HCT116 (cell line): ENCODE results near the gene PGGT1B. TPM values are rescaled to one million over a fixed set of nuclear protein-coding genes. Genes with fewer than 3 reads are reported as not detected.

Experiments
- ATAC-seq: fragments of 200-7000 bp; cut with Tn5 transposase; 2 replicates; pipeline ENCODE4 v1.9.1; 2020; ENCODE audit warnings: mild to moderate bottlenecking, moderate library complexity
- BruUV-seq: library from RNA; stranded (reverse); fragments of 400-500 nt; replicated peaks from 2 replicates; lab custom pipeline; 2021; lab: Mats Ljungman, UMichigan
- CTCF ChIA-PET: fragments of 300-600 bp; sonication (Branson Sonifier 250); formaldehyde crosslinking; loops from one replicate; lab custom pipeline; 2021; ENCODE audit warnings: antibody characterized with exemption; lab: Charles Lee
- POLR2A ChIA-PET: fragments of 300-600, 350-600 bp; sonication (Branson Sonifier 250); formaldehyde crosslinking; loops from one replicate; lab custom pipeline; 2021; ENCODE audit warnings: antibody characterized with exemption; lab: Charles Lee
- RAD21 ChIA-PET, 2 experiments: fragments of 300-600 bp; sonication (Branson Sonifier 250); formaldehyde crosslinking; loops; one replicate each; lab custom pipeline; 2023; ENCODE audit warnings: low total read pairs in 2 of 2; ENCODE audit not compliant: uncharacterized antibody in 2 of 2, unreplicated experiment in 2 of 2, low non-redundant PET in 1 of 2; lab: Charles Lee
- DNase-seq: peaks from one replicate; pipeline ENCODE4 v3.0.0-alpha.2; 2010; ENCODE audit warnings: low read depth, low spot score
- H2AFZ ChIP-seq: fragments of 200-600 bp; shearing (Covaris generic), sonication (generic); 2 replicates; pipeline ENCODE4 v1.6.1; 2017; ENCODE audit warnings: low read depth, mixed run types, mixed read lengths, antibody characterized with exemption, low read length; ENCODE audit not compliant: poor library complexity, severe bottlenecking
- H3K27ac ChIP-seq: 2 replicates; pipeline ENCODE4 v1.5.1; 2012; ENCODE audit warnings: low read depth, low read length
- H3K27me3 ChIP-seq: fragments of 200-600 bp; sonication (generic); 2 replicates; pipeline ENCODE4 v1.6.1; 2016; ENCODE audit warnings: mixed run types, low read length, mixed read lengths; ENCODE audit not compliant: insufficient read depth
- H3K36me3 ChIP-seq, 2 experiments: fragments of 200-500 bp in 1 of 2; fragments of 200-600 bp in 1 of 2; sonication (Bioruptor generic) in 1 of 2; sonication (generic) in 1 of 2; 2 replicates each; pipeline versions ENCODE4 v1.5.1 to v1.6.1; 2014 to 2016; ENCODE audit warnings: low read length in 2 of 2, inconsistent platforms in 1 of 2, mixed read lengths in 1 of 2, mixed run types in 1 of 2; ENCODE audit not compliant: insufficient read depth in 2 of 2, control insufficient read depth in 1 of 2
- H3K4me1 ChIP-seq, 2 experiments: fragments of 200-600 bp in 1 of 2; sonication (generic) in 1 of 2; 2 replicates each; pipeline versions ENCODE4 v1.5.1 to v1.6.1; 2012 to 2017; ENCODE audit warnings: low read length in 2 of 2, inconsistent platforms in 1 of 2, mild to moderate bottlenecking in 1 of 2, mixed read lengths in 1 of 2, mixed run types in 1 of 2, moderate library complexity in 1 of 2; ENCODE audit not compliant: insufficient read depth in 2 of 2, control insufficient read depth in 1 of 2
- H3K4me2 ChIP-seq: fragments of 200-600 bp; sonication (generic); 2 replicates; pipeline ENCODE4 v1.6.1; 2017; ENCODE audit warnings: mixed run types, low read length, mixed read lengths
- H3K4me3 ChIP-seq, 2 experiments: fragments of 200-600 bp in 1 of 2; sonication (generic) in 1 of 2; replicated peaks in 1 of 2; 2 replicates each; pipeline ENCODE4 v1.5.1; 2011 to 2016; ENCODE audit warnings: low read length in 2 of 2, control low read depth in 1 of 2, low read depth in 1 of 2, mild to moderate bottlenecking in 1 of 2, mixed read lengths in 1 of 2, mixed run types in 1 of 2
- H3K79me2 ChIP-seq: fragments of 200-600 bp; sonication (generic); 2 replicates; pipeline ENCODE4 v1.6.1; 2017; ENCODE audit warnings: mild to moderate bottlenecking, mixed run types, low read length, moderate library complexity, mixed read lengths; ENCODE audit not compliant: insufficient read depth
- H3K9ac ChIP-seq: fragments of 200-600 bp; sonication (generic); 2 replicates; pipeline ENCODE4 v1.6.1; 2016; ENCODE audit warnings: low read length, mixed read lengths
- H3K9me2 ChIP-seq: fragments of 200-600 bp; sonication (generic), shearing (Covaris generic); 2 replicates; pipeline ENCODE4 v1.6.1; 2017; ENCODE audit warnings: mixed run types, mild to moderate bottlenecking, moderate library complexity; ENCODE audit not compliant: insufficient read depth
- H3K9me3 ChIP-seq, 2 experiments: fragments of 200-500 bp in 1 of 2; fragments of 200-600 bp in 1 of 2; sonication (Bioruptor generic) in 1 of 2; sonication (generic) in 1 of 2; 2 replicates each; pipeline ENCODE4 v1.6.1; 2014 to 2017; ENCODE audit warnings: low read length in 2 of 2, mixed read lengths in 2 of 2, inconsistent platforms in 1 of 2, low read depth in 1 of 2, mild to moderate bottlenecking in 1 of 2, mixed run types in 1 of 2, moderate library complexity in 1 of 2; ENCODE audit not compliant: control insufficient read depth in 1 of 2, insufficient read depth in 1 of 2
- H4K20me1 ChIP-seq: fragments of 200-600 bp; sonication (generic), shearing (Covaris generic); 2 replicates; pipeline ENCODE4 v1.6.1; 2017; ENCODE audit warnings: mixed run types, mild to moderate bottlenecking, moderate library complexity; ENCODE audit not compliant: insufficient read depth
- ATF3 ChIP-seq: IDR thresholded peaks from 2 replicates; pipeline ENCODE4 v1.6.1; 2012
- CTCF ChIP-seq, 3 experiments: fragments of 200-600 bp in 1 of 3; sonication (generic) in 1 of 3; IDR thresholded peaks in 2 of 3; conservative IDR thresholded peaks in 1 of 3; 2 replicates each; pipeline ENCODE4 v1.5.1; 2012 to 2017; ENCODE audit warnings: low read depth in 2 of 3, low read length in 2 of 3, antibody characterized with exemption in 1 of 3, borderline replicate concordance in 1 of 3, control low read depth in 1 of 3, mild to moderate bottlenecking in 1 of 3, mixed read lengths in 1 of 3, mixed run types in 1 of 3, moderate library complexity in 1 of 3; ENCODE audit not compliant: insufficient read depth in 1 of 3
- EGR1 ChIP-seq: IDR thresholded peaks from 2 replicates; pipeline ENCODE4 v1.6.1; 2012; ENCODE audit warnings: low read depth
- EZH2 ChIP-seq: fragments of 200-600 bp; sonication (generic); IDR thresholded peaks from 2 replicates; pipeline ENCODE4 v1.6.1; 2017; ENCODE audit warnings: antibody characterized with exemption, mixed run types
- EZH2phosphoT487 ChIP-seq: fragments of 200-600 bp; IDR thresholded peaks from 2 replicates; pipeline ENCODE4 v1.6.1; 2018; ENCODE audit warnings: antibody characterized with exemption, borderline replicate concordance
- FOSL1 ChIP-seq: IDR thresholded peaks from 2 replicates; pipeline ENCODE4 v1.6.1; 2012; ENCODE audit warnings: low read depth
- JUND ChIP-seq: IDR thresholded peaks from 2 replicates; pipeline ENCODE4 v1.6.1; 2012
- MAX ChIP-seq: IDR thresholded peaks from 2 replicates; pipeline ENCODE4 v1.6.1; 2012
- POLR2A ChIP-seq: IDR thresholded peaks from 2 replicates; pipeline ENCODE4 v1.7.0; 2011; ENCODE audit warnings: borderline replicate concordance; ENCODE audit not compliant: insufficient read depth, insufficient read length; ENCODE audit errors: extremely low read depth
- POLR2AphosphoS5 ChIP-seq: IDR thresholded peaks from 2 replicates; pipeline ENCODE4 v1.6.1; 2011; ENCODE audit warnings: mild to moderate bottlenecking, low read depth, low read length, moderate library complexity
- SP1 ChIP-seq: IDR thresholded peaks from 2 replicates; pipeline ENCODE4 v1.6.1; 2012; ENCODE audit warnings: low read depth
- SRF ChIP-seq: IDR thresholded peaks from 2 replicates; pipeline ENCODE4 v1.6.1; 2012; ENCODE audit warnings: low read depth
- TCF7L2 ChIP-seq: IDR thresholded peaks from 2 replicates; pipeline ENCODE4 v1.7.0; 2011; ENCODE audit warnings: borderline replicate concordance, inconsistent platforms; ENCODE audit not compliant: insufficient read depth, insufficient read length; ENCODE audit errors: extremely low read depth
- ZBTB33 ChIP-seq: IDR thresholded peaks from 2 replicates; pipeline ENCODE4 v1.6.1; 2011; ENCODE audit warnings: mild to moderate bottlenecking, low read length, moderate library complexity; ENCODE audit not compliant: insufficient replicate concordance; ENCODE audit errors: extremely low read depth
- ZFX ChIP-seq: fragments of 450-650 bp; IDR thresholded peaks from 2 replicates; pipeline ENCODE4 v1.6.1; 2017
- ZNF274 ChIP-seq: fragments of 200-500 bp; sonication (Bioruptor generic); IDR thresholded peaks from 2 replicates; pipeline ENCODE4 v1.6.1; 2014; ENCODE audit warnings: mild to moderate bottlenecking, low read depth, low read length, inconsistent platforms
- intact Hi-C: fragments of 100-400 bp; cut with micrococcal nuclease; formaldehyde crosslinking; loops from 2 replicates; pipeline ENCODE4 v1.10.0; 2022
- total RNA-seq: library from RNA; stranded (reverse); gene quantifications from one replicate; pipeline ENCODE4 v1.2.1, GENCODE V29; 2021; ENCODE audit not compliant: unreplicated experiment

PGGT1B gene
- total RNA-seq, 1 experiment from 2014 or later = 45.8 TPM

GRCh38 chr5:115304496-115304895, 41.8 kb upstream of the PGGT1B start:
- TF ChIP-seq FOSL1 (no peak), JUND (no peak), SP1 (no peak)
- Histone ChIP-seq H3K4me3 (no peak overlapping the region), H2AFZ (no peak overlapping the region), H3K27ac (no peak overlapping the region), H3K9me3 (no peaks in the 10 kb centered on the region), H4K20me1 (no peaks in the 10 kb centered on the region), H3K9me2 (no peaks in the 10 kb centered on the region), H3K27me3 (no peaks in the 10 kb centered on the region), H3K36me3 (no peaks in the 10 kb centered on the region), H3K79me2 (no peaks in the 10 kb centered on the region), H3K4me2 (no peak overlapping the region), H3K9ac (no peak overlapping the region), H3K4me1 (peaks cover 0 to 1% of the 10 kb centered on the region in 2 experiments; a peak in 1 of 4 replicates)
- CTCF ChIA-PET = interaction anchor here (1.8 kb wide), 1 partner anchor 270 kb away, joined by 11 read pairs; no protein-coding TSS in a partner anchor
- no peak for ATAC-seq
- POLR2A ChIA-PET = interaction anchor here (1.2 kb wide), 1 partner anchor 9 kb away, joined by 5 read pairs; the partner anchor contains the start of gene CCDC112
- BruUV-seq = no TSS peak
- no peak for DNase-seq
- RAD21 ChIA-PET = no interaction called here
- intact Hi-C loops = no loop called here

- ChIA-PET CTCF (no interaction called here), RAD21 (no interaction called here), POLR2A (no interaction called here)
- H3K4me2 ChIP-seq = no peak overlapping the region
- TF ChIP-seq POLR2AphosphoS5 (no peak), EZH2 (no peak), EZH2phosphoT487 (no peak), CTCF (IDR thresholded peaks at IDR 0.05 in 2 of 3, conservative IDR thresholded peaks at IDR 0.05 in 1 of 3; ENCODE audit: borderline replicate concordance in 1 of 3, insufficient read depth in 1 of 3, low read depth in 2 of 3, low read length in 2 of 3) (no peak), ZFX (no peak), ZBTB33 (no peak), TCF7L2 (no peak), FOSL1 (no peak), POLR2A (no peak), SRF (no peak), SP1 (no peak), MAX (no peak), JUND (no peak), ZNF274 (no peak), ATF3 (no peak), EGR1 (no peak)
- H3K79me2 ChIP-seq = peaks cover 22% of the 10 kb centered on the region
- intact Hi-C loops = no loop called here
- ATAC-seq (no peak), DNase-seq (no peak)
- H3K27me3 ChIP-seq = no peaks in the 10 kb centered on the region
- no peaks in the 10 kb centered on the region for H3K36me3 ChIP-seq
- H3K4me1 ChIP-seq = peaks cover 3 to 15% of the 10 kb centered on the region in 2 experiments; a peak in 3 of 4 replicates
- no peak overlapping the region for H3K4me3 ChIP-seq
- BruUV-seq = no TSS peak
- no peak overlapping the region for H2AFZ ChIP-seq
- no peak overlapping the region for H3K9ac ChIP-seq
- H4K20me1 ChIP-seq = no peaks in the 10 kb centered on the region
- no peak overlapping the region for H3K27ac ChIP-seq
- no peaks in the 10 kb centered on the region for H3K9me2 ChIP-seq
- H3K9me3 ChIP-seq = no peaks in the 10 kb centered on the region
Measured at GRCh38 chr5:115298811-115299210, 36.1 kb upstream of the PGGT1B start.
